Central memory CD4-positive, alpha-beta T cell (primary cell): ENCODE results near the gene C8G.

Experiments
- DNase-seq: peaks from one replicate; pipeline ENCODE4 v3.0.0; 2022

The C8G gene

GRCh38 chr9:136942112-136942880, 2.7 kb upstream of the C8G start:
- DNase-seq = no peak

- DNase-seq = no peak
These were observed 2.2 kb upstream of the C8G start for GRCh38 chr9:136942881-136943230.

GRCh38 chr9:136943291-136944211, 1.5 kb upstream of the C8G start:
- peak; percentile 28 for DNase-seq

GRCh38 chr9:136944212-136944518, 878 bp upstream of the C8G start:
- peak; percentile 33 for DNase-seq

- no peak for DNase-seq
These were observed 537 bp downstream of the C8G start for GRCh38 chr9:136945333-136946227.

- DNase-seq = no peak
These were observed 1.4 kb downstream of the C8G start for GRCh38 chr9:136946228-136947027.

- no peak for DNase-seq
These were observed 2.2 kb downstream of the C8G start for GRCh38 chr9:136947028-136947891.

GRCh38 chr9:136947955-136948510, 3.0 kb downstream of the C8G start:
- no peak for DNase-seq

- DNase-seq = no peak
These were observed 4.3 kb downstream of the C8G start for GRCh38 chr9:136949239-136949816.

- DNase-seq = peak; percentile 93
These were observed 5.0 kb downstream of the C8G start for GRCh38 chr9:136949817-136950655.

- no peak for DNase-seq
These were observed 5.7 kb downstream of the C8G start for GRCh38 chr9:136950656-136951276.

GRCh38 chr9:136951541-136952320, 6.7 kb downstream of the C8G start, which contains the start of gene LCN12:
LCN12 (plus strand) TSS chr9:136952273; CDS start chr9:136952328, 55 bp downstream.
- DNase-seq = no peak

GRCh38 chr9:136952321-136952850, 7.3 kb downstream of the C8G start:
- DNase-seq = no peak

GRCh38 chr9:136952876-136953770, 8.1 kb downstream of the C8G start:
- DNase-seq = no peak

GRCh38 chr9:136953771-136954269, 8.8 kb downstream of the C8G start:
- no peak for DNase-seq

- DNase-seq = no peak
These were observed 9.4 kb downstream of the C8G start for GRCh38 chr9:136954270-136955083.
